HG03460 (cell line): ENCODE results near the gene TRIO.

ENCODE experiments used
- ATAC-seq: cut with Tn5 transposase; IDR thresholded peaks from one replicate; pipeline ENCODE4 v1.9.1; 2021; ENCODE audit not compliant: unreplicated experiment

The TRIO gene

GRCh38 chr5:14316471-14316870 is 173.3 kb downstream of the TRIO start:
- no peak for ATAC-seq

DNA sequence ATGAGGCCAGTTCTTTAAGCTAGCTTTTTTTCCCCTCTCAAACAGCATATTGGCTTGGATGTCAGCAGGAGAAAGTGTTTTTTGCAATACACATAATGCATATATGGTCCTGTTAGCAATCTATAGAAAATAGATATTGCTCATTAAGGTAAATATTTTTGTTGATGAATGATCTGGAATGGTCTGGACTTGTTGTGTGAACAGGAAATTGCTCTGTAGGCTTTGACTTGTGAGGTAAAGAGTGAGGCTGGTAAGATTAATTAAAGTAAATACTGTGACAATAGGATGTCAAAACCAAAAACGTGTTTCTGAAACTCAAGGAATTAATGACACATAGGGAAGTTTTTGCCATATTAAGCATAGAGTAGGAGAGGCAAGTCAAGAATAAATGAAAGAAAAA is 176.0 kb downstream of the TRIO start:
- no peak for ATAC-seq

- ATAC-seq: no peak
These were observed 178.8 kb downstream of the TRIO start for GRCh38 chr5:14321936-14322335.

GRCh38 chr5:14322437-14323187 is 179.5 kb downstream of the TRIO start:
- ATAC-seq: no peak

DNA sequence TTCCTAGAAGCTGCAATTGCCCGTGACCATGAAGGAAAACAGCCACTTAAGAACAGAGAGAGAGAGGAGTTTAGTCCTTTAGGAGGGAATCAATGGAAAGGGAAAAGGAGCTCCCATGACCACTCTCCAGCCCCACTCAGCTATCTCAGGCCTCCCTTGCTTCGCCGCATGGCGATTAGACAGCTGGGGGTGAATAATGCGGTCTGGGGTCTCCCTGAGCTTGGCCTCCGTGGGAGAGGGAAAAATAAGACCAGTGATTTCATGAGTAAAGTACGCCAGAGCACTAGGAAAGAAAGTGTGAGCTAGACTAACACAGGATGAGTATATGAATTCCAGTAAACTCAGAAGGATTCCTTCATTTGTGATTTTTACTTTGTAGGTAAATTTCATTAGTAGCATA is 180.3 kb downstream of the TRIO start:
- no peak for ATAC-seq

DNA sequence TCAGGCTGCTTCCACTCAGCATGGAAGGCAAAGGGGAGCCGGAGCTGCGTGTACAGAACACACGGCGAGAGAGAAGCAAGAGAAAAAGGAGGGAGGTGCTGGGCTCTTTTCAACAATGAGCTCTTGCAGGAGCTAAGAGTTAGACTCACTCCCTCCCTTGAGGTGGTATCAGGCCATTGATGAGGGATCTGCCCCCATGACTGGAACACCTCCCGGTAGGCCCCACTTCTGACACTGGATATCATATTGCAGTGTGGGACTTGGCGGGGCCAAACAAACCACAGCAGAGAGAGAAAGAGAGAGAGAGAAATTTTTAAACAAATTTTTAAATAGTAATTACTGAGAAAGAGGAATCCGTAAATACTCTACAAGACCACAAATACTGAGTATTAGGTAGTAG is 182.2 kb downstream of the TRIO start:
- no peak for ATAC-seq

DNA sequence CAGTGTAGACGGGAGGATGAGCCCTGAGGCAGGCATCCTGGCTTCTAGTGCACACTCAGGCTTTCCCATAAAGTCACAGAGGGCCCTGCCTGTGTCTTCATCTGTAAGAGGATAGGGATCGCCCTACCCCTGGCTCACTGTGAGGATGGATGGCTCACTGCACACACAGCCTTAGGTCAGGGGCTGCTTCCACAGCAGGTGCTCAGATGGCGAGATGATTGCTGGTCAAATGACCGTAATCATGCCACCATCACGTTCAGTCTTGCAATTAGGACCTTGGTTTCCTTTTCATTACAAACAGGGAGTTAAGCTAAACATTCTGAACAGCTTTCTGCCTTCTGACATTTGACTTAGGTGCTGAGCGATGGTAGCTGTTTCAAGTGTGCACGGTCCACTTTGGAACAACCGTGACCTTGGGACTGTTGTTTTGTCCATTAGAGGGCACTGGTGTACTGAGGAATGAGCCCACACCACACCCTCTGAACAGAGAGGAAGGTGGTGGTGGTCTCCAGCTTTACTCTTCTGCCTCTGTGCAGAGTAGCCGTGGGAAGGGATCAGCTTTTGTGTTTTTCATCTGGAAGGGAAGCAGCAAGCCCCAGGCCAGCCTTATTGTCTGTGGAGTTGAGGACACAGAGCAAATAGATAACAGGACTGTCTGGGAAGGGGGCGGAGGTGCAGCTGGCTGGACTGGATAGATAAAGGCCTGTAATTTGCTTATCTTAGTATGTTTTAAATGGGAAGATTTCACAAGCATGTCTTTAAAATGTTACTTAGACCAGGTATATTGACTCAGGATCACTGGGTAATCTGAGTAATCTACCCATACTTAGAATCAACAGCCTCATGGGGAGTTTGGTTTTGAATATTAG is 183.1 kb downstream of the TRIO start:
- no peak for ATAC-seq

DNA sequence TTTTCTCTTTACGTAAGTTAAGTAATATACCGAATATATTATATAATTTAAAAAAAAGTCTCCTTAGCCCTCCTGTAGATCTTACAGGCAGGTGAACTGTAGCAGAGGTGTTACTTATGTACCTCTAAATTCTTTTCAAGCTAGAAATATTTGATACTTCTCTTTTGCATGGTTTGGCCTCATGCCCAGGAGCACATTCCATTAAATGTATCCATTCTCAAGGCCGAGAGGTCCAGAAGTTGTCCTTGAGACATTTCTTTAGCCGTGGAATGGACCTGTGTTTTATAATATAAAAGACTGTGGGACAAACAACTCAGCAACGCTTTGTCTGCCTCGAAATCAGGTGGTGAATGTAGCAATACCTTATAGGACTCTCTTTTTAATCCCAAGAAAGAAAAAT is 184.5 kb downstream of the TRIO start:
- no peak for ATAC-seq

DNA sequence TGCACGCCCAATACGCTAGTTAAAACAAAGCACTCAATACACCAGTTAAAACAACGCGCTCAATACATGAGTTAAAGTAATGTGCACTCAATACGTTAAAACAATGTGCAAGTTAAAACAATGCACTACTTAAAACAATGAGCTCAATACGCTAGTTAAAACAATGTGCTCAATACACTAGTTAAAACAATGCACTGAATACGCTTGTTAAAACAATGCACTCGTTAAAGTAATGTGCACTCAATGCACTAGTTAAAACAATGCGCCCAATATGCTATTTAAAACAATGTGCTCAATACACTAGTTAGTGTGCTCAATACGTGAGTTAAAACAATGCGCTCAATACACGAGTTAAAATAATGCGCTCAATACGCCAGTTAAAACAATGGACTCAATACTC is 185.0 kb downstream of the TRIO start:
- ATAC-seq: no peak

DNA sequence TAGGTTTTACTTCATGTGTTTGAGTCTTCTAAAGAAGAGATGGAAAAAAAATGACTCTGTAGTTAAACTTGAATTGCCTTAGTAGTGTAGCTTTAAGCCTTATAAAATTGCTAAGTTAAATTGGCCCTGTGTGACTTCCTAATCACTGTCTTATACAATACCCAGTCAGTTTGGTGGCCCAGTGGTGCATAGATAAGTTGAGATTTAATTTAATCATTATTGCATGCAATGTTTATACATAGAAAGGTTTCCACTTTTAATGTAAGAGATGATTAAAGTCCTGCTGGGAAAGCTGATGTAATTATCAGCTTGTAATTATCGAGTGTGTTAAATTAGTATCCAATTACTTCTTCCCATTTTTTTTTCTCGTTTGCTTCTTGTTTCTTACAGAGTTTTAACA is 187.1 kb downstream of the TRIO start:
- no peak for ATAC-seq

GRCh38 chr5:14330729-14331385 is 187.7 kb downstream of the TRIO start:
- no peak for ATAC-seq

DNA sequence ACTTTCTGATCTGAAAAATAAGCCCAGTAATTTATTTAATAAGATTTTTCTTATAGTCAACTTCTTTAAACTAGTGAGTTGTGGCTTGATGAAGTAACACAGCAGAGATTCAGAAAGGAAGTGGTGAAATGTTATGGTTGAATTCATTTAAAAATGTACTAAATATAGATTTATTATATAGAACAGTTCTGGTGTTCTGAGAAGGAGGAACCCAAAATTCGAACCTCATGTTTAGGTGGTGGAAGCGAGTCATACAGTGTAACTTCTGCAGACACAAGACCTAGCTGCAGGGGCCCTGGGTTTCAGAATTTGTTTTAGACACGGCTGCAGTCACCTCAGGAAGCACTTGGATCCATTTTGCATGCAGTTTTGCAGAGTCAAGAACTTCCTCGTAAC is 188.2 kb downstream of the TRIO start:
- ATAC-seq: peak; percentile 62

GRCh38 chr5:14332038-14332631 is 189.0 kb downstream of the TRIO start:
- ATAC-seq: no peak

GRCh38 chr5:14332746-14333145 is 189.6 kb downstream of the TRIO start:
- ATAC-seq: no peak

DNA sequence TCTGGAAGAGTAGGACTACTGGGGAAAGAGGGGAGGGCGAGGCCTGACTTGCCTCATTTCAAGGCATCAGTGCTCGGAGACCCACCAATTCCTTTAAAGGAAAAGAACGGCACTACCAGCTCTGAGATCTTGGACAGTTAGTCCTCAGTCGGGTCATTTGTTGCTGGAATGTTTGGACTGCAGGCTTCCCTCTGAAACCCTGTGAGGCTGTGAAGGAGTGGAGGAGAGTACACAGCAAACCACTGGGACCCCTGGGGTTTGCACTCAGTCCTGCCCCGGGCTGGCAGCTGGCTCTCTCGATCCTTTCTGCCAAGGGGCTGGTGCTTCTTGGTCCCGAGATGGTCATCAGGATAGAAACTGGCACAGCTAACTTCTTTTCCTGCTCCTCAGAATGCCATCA is 194.5 kb downstream of the TRIO start:
- ATAC-seq: no peak

DNA sequence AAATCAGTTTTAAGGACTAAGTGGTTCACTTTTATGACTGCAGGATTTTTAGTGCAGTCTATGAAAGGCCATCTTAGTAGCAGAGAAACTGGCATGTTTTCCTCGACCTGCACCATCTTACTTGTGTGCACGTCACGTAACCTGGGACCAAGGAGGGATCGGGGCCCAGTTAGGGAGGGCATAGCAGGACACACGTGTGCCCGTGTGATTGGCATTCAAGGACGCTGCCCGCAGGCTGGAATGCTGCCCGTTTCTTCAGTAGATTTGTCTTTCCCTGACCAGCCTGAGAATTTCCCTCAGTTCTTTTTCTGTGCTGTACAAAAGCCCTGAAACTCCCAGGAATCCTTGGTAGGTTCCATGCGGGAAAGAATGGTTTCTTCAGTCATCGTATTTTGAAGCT is 196.3 kb downstream of the TRIO start:
- no peak for ATAC-seq

DNA sequence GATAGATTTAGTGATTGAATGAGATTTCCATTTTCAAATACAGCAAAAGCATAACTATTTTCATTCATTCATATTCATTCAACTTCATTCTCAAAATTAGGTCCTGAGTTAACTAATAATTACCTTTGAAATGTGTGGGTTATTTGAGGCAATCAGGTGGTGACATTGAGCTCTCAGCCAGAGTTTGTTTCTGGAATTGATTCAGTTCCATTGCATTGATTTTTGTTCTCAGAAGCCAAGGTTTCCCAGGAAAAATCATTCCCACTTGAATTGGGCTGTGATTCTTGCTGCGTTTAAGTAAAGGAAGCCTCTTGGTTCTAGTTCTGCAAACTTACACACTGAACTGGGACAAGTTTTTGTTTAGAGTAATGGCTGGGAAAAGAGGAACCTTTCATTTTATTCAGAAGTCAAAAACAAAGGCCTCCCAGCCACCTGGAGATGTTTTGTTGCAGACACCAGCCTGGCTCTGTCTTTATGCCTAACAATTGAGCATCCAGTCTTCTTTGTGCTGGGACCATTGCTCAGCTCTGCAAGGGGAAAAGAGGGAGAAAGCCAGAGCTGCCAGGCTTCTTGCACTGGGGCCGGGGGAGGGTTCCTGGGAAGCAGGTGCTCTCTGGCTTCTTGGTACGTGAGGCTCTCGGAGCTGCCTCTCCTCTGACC is 198.6 kb downstream of the TRIO start:
- ATAC-seq: no peak

- peak; percentile 96 for ATAC-seq
These were observed 199.2 kb downstream of the TRIO start for GRCh38 chr5:14342306-14342705.

GRCh38 chr5:14343376-14343775 is 200.2 kb downstream of the TRIO start:
- ATAC-seq: no peak

DNA sequence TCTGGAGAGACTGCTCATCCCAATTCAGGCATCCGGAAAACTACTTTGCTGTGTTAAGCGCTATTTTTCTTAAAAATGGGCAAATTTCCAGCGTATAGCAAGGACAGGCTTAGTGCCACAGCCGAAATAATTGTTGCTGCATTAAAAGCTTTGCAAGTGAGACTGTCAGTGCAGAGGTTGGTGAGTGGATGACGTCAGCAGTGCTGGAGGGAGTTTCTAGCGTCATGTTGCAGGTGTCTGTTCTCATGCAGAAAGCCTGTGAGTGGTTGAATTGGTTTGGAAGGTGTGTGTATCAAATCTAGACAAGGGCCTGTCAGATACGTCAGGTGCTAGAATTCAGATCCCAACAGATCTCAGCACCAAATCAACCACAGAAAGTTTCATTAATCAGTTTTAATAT is 204.4 kb downstream of the TRIO start:
- no peak for ATAC-seq

- no peak for ATAC-seq
These were observed 205.0 kb downstream of the TRIO start for GRCh38 chr5:14348142-14348541.
